ENCODE data around the gene SSX7. TPM values are rescaled to one million over a fixed set of nuclear protein-coding genes. Genes with fewer than 3 reads are reported as not detected.
"Not testable (repeated sequence)": the region's sequence is repeated elsewhere in the genome, so short reads cannot be mapped to it uniquely, and the experiment has no call there.

Gene SSX7, protein sequence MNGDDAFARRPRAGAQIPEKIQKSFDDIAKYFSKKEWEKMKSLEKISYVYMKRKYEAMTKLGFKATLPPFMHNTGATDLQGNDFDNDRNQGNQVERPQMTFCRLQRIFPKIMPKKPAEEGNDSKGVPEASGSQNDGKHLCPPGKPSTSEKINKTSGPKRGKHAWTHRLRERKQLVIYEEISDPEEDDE
- not detected for total RNA-seq
- not detected for polyA plus RNA-seq
- long read RNA-seq, donor 1 = 0 reads
- long read RNA-seq, donor 2 = 0 reads
- long read RNA-seq, donor 3 = 0 reads
- long read RNA-seq, donor 4 = 0 reads
- long read RNA-seq, donor 5 = 0 reads
- long read RNA-seq, donor 6 = 0 reads
- long read RNA-seq, donor 7 = 0 reads
- long read RNA-seq, donor 8 = 0 reads
- long read RNA-seq, donor 9 = 0 reads
- long read RNA-seq, donor 10 = 0 reads

DNA sequence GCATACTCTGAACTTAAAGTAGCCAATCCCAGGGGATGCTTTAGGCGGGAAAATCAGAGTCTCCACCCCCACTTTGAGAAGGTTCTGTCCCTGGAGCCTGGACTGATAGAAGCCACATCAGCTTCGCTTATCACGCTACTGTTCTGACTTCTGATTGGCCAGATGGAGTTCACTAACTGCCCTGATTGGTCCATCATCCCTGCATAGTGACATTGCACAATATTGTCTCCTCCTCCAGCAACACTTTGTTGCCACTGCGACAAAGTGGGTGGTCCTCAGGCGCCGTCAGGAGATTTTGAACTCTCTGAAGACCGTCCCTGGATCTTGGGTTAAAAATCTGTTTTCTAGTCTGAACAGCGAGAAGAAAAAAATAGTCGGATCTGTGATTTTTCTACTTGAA, at the start of gene SSX7:
SSX7 (minus strand) TSS at position 101 of the 400 bp plus-strand sequence. CDS start 1,428 bp downstream, outside the sequence.
- H3K9me3 ChIP-seq; H3K4me1 ChIP-seq; H3K4me3 ChIP-seq; intact Hi-C loops (cut with DNase I; ENCODE audit: low total_unique reads); H3K27ac ChIP-seq; H3K36me3 ChIP-seq; H3K27me3 ChIP-seq; DNase-seq: not testable (repeated sequence)
- WGBS, 5 donors = 81 to 90% (median 84%) methylated on average over 8 to 9 of the region's 9 CpGs

DNA sequence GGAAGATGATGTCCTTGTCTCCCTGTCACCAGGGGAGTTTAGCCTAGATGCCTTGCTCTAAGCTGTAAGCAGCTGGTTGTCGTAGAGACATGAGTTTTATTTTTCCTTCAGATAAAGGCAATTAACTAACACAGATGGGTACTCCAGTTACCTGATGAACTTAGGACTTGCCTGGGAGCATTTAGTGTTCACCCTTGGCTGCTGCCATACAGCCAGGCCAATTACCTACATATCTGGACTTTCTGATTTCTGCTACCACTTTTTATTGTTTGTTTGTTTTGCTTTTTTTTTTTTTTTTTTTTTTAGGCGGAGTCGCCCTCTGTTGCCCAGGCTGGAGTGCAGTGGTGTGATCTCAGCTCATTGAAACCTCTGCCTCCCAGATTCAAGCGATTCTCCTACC, 37.3 kb upstream of the SSX7 start:
- WGBS, 5 donors = 100% methylated on average over 1 of the region's 4 CpGs; no CpG with 5 or more reads in 3 of the 5 donors
- H3K4me1 ChIP-seq; DNase-seq; H3K9me3 ChIP-seq; H3K36me3 ChIP-seq; H3K27ac ChIP-seq; H3K27me3 ChIP-seq; intact Hi-C loops (cut with DNase I; ENCODE audit: low total_unique reads); H3K4me3 ChIP-seq: not testable (repeated sequence)

DNA sequence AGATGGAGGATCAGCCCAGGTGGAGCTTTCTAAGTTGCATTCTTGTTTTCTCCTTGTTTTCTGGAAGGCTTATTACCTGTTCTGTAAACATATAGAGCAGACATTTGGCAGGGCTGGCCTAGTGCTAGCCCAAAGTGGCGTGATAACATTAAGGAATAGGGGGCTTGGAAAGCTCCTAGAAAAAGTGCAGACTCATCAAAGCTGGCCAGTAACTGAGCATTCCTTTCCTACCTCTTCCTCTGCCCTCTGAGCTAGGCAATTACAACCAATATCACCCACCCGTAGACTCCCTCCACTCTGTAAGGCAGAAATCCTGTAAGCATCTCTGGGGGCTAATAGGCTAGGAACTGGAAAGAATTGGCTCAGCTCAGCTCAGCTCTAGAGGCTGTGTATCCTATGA, 7.5 kb upstream of the SSX7 start:
- DNase-seq; intact Hi-C loops (cut with DNase I; ENCODE audit: low total_unique reads); H3K9me3 ChIP-seq; H3K4me3 ChIP-seq; H3K36me3 ChIP-seq; H3K4me1 ChIP-seq; H3K27ac ChIP-seq; H3K27me3 ChIP-seq: not testable (repeated sequence)
- 84 to 100% (median 93%) methylated on average over 1 to 2 of the region's 2 CpGs for WGBS, 5 donors

GRCh38 chrX:52655475-52655874, 775 bp upstream of the SSX7 start:
- 84 to 95% (median 93%) methylated on average over 7 to 8 of the region's 8 CpGs for WGBS, 5 donors
- DNase-seq; H3K9me3 ChIP-seq; intact Hi-C loops (cut with DNase I; ENCODE audit: low total_unique reads); H3K27me3 ChIP-seq; H3K36me3 ChIP-seq; H3K27ac ChIP-seq; H3K4me1 ChIP-seq; H3K4me3 ChIP-seq: not testable (repeated sequence)

DNA sequence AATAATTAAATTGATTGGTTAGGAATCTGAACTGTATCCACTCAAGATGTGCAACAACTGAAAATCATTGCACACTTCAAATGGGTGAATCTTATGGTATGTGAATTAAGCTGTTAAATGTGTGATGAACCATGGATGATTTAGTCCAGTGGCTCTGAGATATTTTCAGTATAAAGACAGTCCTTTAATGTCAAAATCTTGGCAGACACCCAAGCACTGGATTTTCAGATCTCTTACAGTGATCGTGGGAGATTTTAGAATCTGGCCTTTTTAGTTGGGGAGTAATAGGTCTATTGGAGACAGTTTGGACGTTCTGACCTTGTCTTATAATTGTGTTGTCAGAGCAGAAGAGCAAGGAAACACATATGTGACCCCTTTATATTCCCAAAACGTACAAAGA, 4.0 kb downstream of the SSX7 start:
- intact Hi-C loops (cut with DNase I; ENCODE audit: low total_unique reads); H3K27ac ChIP-seq; DNase-seq; H3K4me3 ChIP-seq; H3K4me1 ChIP-seq; H3K9me3 ChIP-seq; H3K36me3 ChIP-seq; H3K27me3 ChIP-seq: not testable (repeated sequence)
- WGBS, 5 donors = 41 to 64% (median 48%) methylated on average over 3 of the region's 3 CpGs

- H3K36me3 ChIP-seq; H3K27me3 ChIP-seq; H3K27ac ChIP-seq; DNase-seq; intact Hi-C loops (cut with DNase I; ENCODE audit: low total_unique reads); H3K9me3 ChIP-seq; H3K4me3 ChIP-seq; H3K4me1 ChIP-seq: not testable (repeated sequence)
- 80 to 91% (median 90%) methylated on average over 4 to 7 of the region's 7 CpGs for WGBS, 5 donors
Measured at GRCh38 chrX:52648956-52649355, 5.7 kb downstream of the SSX7 start.

DNA sequence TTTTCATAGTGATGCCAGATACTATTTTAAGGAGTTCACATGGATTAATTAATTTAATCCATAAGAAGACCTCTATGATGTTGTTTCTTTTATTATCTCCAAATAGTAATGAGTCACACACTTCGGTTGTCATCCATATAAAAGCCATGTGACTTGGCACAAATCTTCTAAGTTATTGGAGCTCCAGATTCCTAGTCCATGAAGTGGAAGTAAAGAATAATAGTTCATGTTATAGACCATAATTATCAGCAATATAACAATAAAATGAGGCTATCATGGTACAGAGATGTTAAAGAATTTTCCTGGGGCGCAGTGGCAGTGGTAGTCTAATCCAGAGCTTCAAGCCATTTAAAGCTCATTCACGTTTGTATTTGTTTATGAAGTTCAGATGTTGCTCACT, 26.2 kb downstream of the SSX7 start:
- intact Hi-C loops (cut with DNase I; ENCODE audit: low total_unique reads) = not testable (repeated sequence)
- 62 to 77% (median 63%) methylated on average over 3 of the region's 3 CpGs for WGBS, 5 donors

DNA sequence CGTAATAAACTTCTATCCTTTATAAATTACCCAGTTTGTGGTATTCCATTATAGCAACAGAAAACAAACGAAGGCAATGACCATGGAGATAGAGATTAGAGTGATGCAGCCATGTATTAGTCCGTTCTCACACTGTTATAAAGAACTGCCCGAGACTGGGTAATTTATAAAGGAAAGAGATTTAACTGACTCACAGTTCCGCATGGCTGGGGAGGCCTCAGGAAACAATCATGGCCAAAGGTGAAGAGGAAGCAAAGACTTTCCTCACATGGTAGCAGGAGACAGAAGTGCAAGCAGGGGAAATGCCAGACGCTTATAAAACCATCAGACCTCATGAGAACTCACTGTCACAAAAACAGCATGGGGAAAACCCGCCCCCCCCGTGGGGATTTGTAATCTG, 34.0 kb downstream of the SSX7 start:
- H3K4me3 ChIP-seq; H3K27ac ChIP-seq; intact Hi-C loops (cut with DNase I; ENCODE audit: low total_unique reads); H3K27me3 ChIP-seq; H3K36me3 ChIP-seq; H3K9me3 ChIP-seq; DNase-seq; H3K4me1 ChIP-seq: not testable (repeated sequence)
- WGBS, 5 donors = 48 to 58% (median 52%) methylated on average over 8 of the region's 8 CpGs

More for the DNA sequence above, 26.2 kb downstream of the SSX7 start:
- not testable (repeated sequence) for H3K4me1 ChIP-seq, H3K9me3 ChIP-seq, DNase-seq, H3K4me3 ChIP-seq, H3K36me3 ChIP-seq, H3K27ac ChIP-seq, H3K27me3 ChIP-seq

- intact Hi-C loops (cut with DNase I; ENCODE audit: low total_unique reads) = no loop called here
- TF ChIP-seq, protein P1, sequence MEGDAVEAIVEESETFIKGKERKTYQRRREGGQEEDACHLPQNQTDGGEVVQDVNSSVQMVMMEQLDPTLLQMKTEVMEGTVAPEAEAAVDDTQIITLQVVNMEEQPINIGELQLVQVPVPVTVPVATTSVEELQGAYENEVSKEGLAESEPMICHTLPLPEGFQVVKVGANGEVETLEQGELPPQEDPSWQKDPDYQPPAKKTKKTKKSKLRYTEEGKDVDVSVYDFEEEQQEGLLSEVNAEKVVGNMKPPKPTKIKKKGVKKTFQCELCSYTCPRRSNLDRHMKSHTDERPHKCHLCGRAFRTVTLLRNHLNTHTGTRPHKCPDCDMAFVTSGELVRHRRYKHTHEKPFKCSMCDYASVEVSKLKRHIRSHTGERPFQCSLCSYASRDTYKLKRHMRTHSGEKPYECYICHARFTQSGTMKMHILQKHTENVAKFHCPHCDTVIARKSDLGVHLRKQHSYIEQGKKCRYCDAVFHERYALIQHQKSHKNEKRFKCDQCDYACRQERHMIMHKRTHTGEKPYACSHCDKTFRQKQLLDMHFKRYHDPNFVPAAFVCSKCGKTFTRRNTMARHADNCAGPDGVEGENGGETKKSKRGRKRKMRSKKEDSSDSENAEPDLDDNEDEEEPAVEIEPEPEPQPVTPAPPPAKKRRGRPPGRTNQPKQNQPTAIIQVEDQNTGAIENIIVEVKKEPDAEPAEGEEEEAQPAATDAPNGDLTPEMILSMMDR (IDR thresholded peaks at IDR 0.05) = no peak
- no peak for TF ChIP-seq POLR2AphosphoS5 (IDR thresholded peaks at IDR 0.05)
- no peak for TF ChIP-seq POLR2A (IDR thresholded peaks at IDR 0.05)
- no peak for TF ChIP-seq EP300 (IDR thresholded peaks at IDR 0.05)
- Histone ChIP-seq H3K4me3 (no peak overlapping the region), H3K9me3 (peaks cover 0 to 4% (median 0%) of the 10 kb centered on the region in 4 donors), H3K36me3 (no peaks in the 10 kb centered on the region), H3K27me3 (peaks cover 0 to 3% (median 0%) of the 10 kb centered on the region in 3 donors), H3K27ac (no peak overlapping the region), H3K4me1 (no peaks in the 10 kb centered on the region)
- DNase-seq = no peak
- 50 to 74% (median 67%) methylated on average over 1 of the region's 1 CpG for WGBS, 5 donors
Measured at GRCh38 chrX:52608961-52609360, 45.7 kb downstream of the SSX7 start.

GRCh38 chrX:52603151-52603550, 51.5 kb downstream of the SSX7 start:
- DNase-seq, H3K9me3 ChIP-seq: not testable (repeated sequence)

More at GRCh38 chrX:52603151-52603550, 51.5 kb downstream of the SSX7 start:
- H3K4me3 ChIP-seq; H3K4me1 ChIP-seq; H3K27me3 ChIP-seq; intact Hi-C loops (cut with DNase I; ENCODE audit: low total_unique reads); H3K27ac ChIP-seq; H3K36me3 ChIP-seq: not testable (repeated sequence)
- WGBS, 5 donors = 73 to 85% (median 77%) methylated on average over 8 of the region's 8 CpGs
